ENCODE measurements around the gene KRTAP12-1.
"Not testable (repeated sequence)": the region's sequence is repeated elsewhere in the genome, so short reads cannot be mapped to it uniquely, and the experiment has no call there.

KRTAP12-1 gene

GRCh38 chr21:44644878-44645277 is 37.1 kb downstream of the KRTAP12-1 start:
- TF ChIP-seq CTCF (IDR thresholded peaks at IDR 0.05; ENCODE audit: low read depth, low read length): no peak
- H3K4me3 ChIP-seq (replicated peaks in 1 of 2; ENCODE audit: low read depth in 2 of 2, low read length in 2 of 2): no peak overlapping the region
- DNase-seq (ENCODE audit: low read depth in 2 of 2): no peak

- DNase-seq (ENCODE audit: low read depth in 2 of 2): no peak
- TF ChIP-seq CTCF (IDR thresholded peaks at IDR 0.05; ENCODE audit: low read depth, low read length): no peak
- no peak overlapping the region for H3K4me3 ChIP-seq (replicated peaks in 1 of 2; ENCODE audit: low read depth in 2 of 2, low read length in 2 of 2)
These were observed 38.1 kb downstream of the KRTAP12-1 start for GRCh38 chr21:44643741-44644310.

- no peak overlapping the region for H3K4me3 ChIP-seq (replicated peaks in 1 of 2; ENCODE audit: low read depth in 2 of 2, low read length in 2 of 2)
- no peak for DNase-seq (ENCODE audit: low read depth in 2 of 2)
- TF ChIP-seq CTCF (IDR thresholded peaks at IDR 0.05; ENCODE audit: low read depth, low read length): no peak
These were observed 41.2 kb downstream of the KRTAP12-1 start for GRCh38 chr21:44640761-44641160.

GRCh38 chr21:44639331-44639655 is 42.7 kb downstream of the KRTAP12-1 start:
- no peak for DNase-seq (ENCODE audit: low read depth in 2 of 2)
- no peak overlapping the region for H3K4me3 ChIP-seq (replicated peaks in 1 of 2; ENCODE audit: low read depth in 2 of 2, low read length in 2 of 2)
- TF ChIP-seq CTCF (IDR thresholded peaks at IDR 0.05; ENCODE audit: low read depth, low read length): no peak

- not testable (repeated sequence) for DNase-seq (ENCODE audit: low read depth in 2 of 2); H3K4me3 ChIP-seq (replicated peaks in 1 of 2; ENCODE audit: low read depth in 2 of 2, low read length in 2 of 2)
These were observed 43.2 kb downstream of the KRTAP12-1 start for GRCh38 chr21:44638506-44639330.

- not testable (repeated sequence) for DNase-seq (ENCODE audit: low read depth in 2 of 2); H3K4me3 ChIP-seq (replicated peaks in 1 of 2; ENCODE audit: low read depth in 2 of 2, low read length in 2 of 2)
These were observed 44.1 kb downstream of the KRTAP12-1 start for GRCh38 chr21:44637851-44638348.

GRCh38 chr21:44637018-44637850 is 44.7 kb downstream of the KRTAP12-1 start, which contains the start of gene KRTAP10-10:
Gene KRTAP10-10 (plus strand): TSS chr21:44637356. CDS start chr21:44637418, 62 bp downstream.
- TF ChIP-seq CTCF (IDR thresholded peaks at IDR 0.05; ENCODE audit: low read depth, low read length): no peak
- no peak within 1 kb of the TSS for H3K4me3 ChIP-seq (replicated peaks in 1 of 2; ENCODE audit: low read depth in 2 of 2, low read length in 2 of 2)
- no peak for DNase-seq (ENCODE audit: low read depth in 2 of 2)

All from cardiac fibroblast (primary cell).